Panc1 (cell line): ENCODE data around the gene MTAP. TPM values are rescaled to one million over a fixed set of nuclear protein-coding genes. Genes with fewer than 3 reads are reported as not detected.
A peak's percentile ranks its signal among the peaks of the same experiment; 100 is the strongest.

ENCODE experiments used
- ATAC-seq: fragments of 200-7000 bp; cut with Tn5 transposase; 2 replicates; pipeline ENCODE4 v1.9.1; 2020; ENCODE audit warnings: mild to moderate bottlenecking, moderate library complexity
- BruUV-seq: library from RNA; stranded (reverse); fragments of 400-500 nt; replicated peaks from 2 replicates; lab custom pipeline; 2021; lab: Mats Ljungman, UMichigan
- CTCF ChIA-PET: fragments of 300-600 bp; sonication (Branson Sonifier 250); formaldehyde crosslinking; loops from one replicate; lab custom pipeline; 2022; ENCODE audit warnings: antibody characterized with exemption; lab: Charles Lee
- POLR2A ChIA-PET: fragments of 300-600 bp; sonication (Branson Sonifier 250); formaldehyde crosslinking; loops from one replicate; lab custom pipeline; 2022; ENCODE audit warnings: antibody characterized with exemption; lab: Charles Lee
- DNase-seq: peaks from one replicate; pipeline ENCODE4 v3.0.0-alpha.2; 2010; ENCODE audit warnings: low read depth, low spot score
- H3K27ac ChIP-seq: 2 replicates; pipeline ENCODE4 v1.5.1; 2011; ENCODE audit warnings: mild to moderate bottlenecking, low read length, inconsistent platforms
- H3K27me3 ChIP-seq: fragments of 200-500 bp; sonication (Bioruptor generic); 2 replicates; pipeline ENCODE4 v1.6.0; 2014; ENCODE audit warnings: low read length, inconsistent platforms; ENCODE audit not compliant: control insufficient read depth, insufficient read depth
- H3K36me3 ChIP-seq: fragments of 200-500 bp; sonication (Bioruptor generic); 2 replicates; pipeline ENCODE4 v1.5.1; 2014; ENCODE audit warnings: inconsistent platforms, mild to moderate bottlenecking, low read length, moderate library complexity; ENCODE audit not compliant: control insufficient read depth, insufficient read depth
- H3K4me1 ChIP-seq: 2 replicates; pipeline ENCODE4 v1.5.1; 2011; ENCODE audit warnings: inconsistent platforms, mild to moderate bottlenecking, low read length, moderate library complexity; ENCODE audit not compliant: control insufficient read depth, insufficient read depth
- H3K4me3 ChIP-seq, 2 experiments: 2 replicates each; pipeline ENCODE4 v1.5.1; 2011 to 2012; ENCODE audit warnings: low read depth in 2 of 2, low read length in 2 of 2, mild to moderate bottlenecking in 2 of 2, inconsistent platforms in 1 of 2, moderate library complexity in 1 of 2
- H3K9me3 ChIP-seq: fragments of 200-500 bp; sonication (Bioruptor generic); 2 replicates; pipeline ENCODE4 v1.5.1; 2014; ENCODE audit warnings: low read depth, mild to moderate bottlenecking, inconsistent platforms, low read length, moderate library complexity; ENCODE audit not compliant: control insufficient read depth, insufficient read depth
- POLR2AphosphoS5 ChIP-seq: IDR thresholded peaks from 2 replicates; pipeline ENCODE4 v1.6.1; 2012; ENCODE audit warnings: mild to moderate bottlenecking, low read depth, low read length, moderate library complexity
- REST ChIP-seq, 2 experiments: IDR thresholded peaks; 2 replicates each; pipeline ENCODE4 v1.6.1; 2011 to 2012; ENCODE audit warnings: low read depth in 2 of 2, control low read depth in 1 of 2, low read length in 1 of 2, mild to moderate bottlenecking in 1 of 2, moderate library complexity in 1 of 2; ENCODE audit not compliant: insufficient read depth in 1 of 2
- SIN3A ChIP-seq: IDR thresholded peaks from 2 replicates; pipeline ENCODE4 v1.6.1; 2012; ENCODE audit warnings: low read depth, mild to moderate bottlenecking, low read length, moderate library complexity, borderline replicate concordance; ENCODE audit not compliant: insufficient read depth
- TCF7L2 ChIP-seq: IDR thresholded peaks from 2 replicates; pipeline ENCODE4 v1.6.1; 2011; ENCODE audit warnings: mild to moderate bottlenecking, low read depth, low read length, inconsistent platforms
- in situ Hi-C: cut with HindIII; loops from 2 replicates; pipeline ENCODE4 v1.10.0; 2016; ENCODE audit warnings: low sequenced_read_pairs, low pct_unique_long_range_greater_than_20kb
- intact Hi-C: fragments of 100-400 bp; cut with micrococcal nuclease; formaldehyde crosslinking; loops from one replicate; pipeline ENCODE4 v1.10.0; 2022; ENCODE audit not compliant: unreplicated experiment
- total RNA-seq: library from RNA; stranded (reverse); gene quantifications from one replicate; pipeline ENCODE4 v1.2.1, GENCODE V29; 2021; ENCODE audit not compliant: unreplicated experiment
- TF ChIP-seq, protein P1 (sequence below): fragments of 450-650 bp; IDR thresholded peaks from 2 replicates; pipeline ENCODE4 v1.5.1; 2017; ENCODE audit warnings: mild to moderate bottlenecking

Gene MTAP
- total RNA-seq, 1 experiment from 2014 or later = 9.6 TPM

DNA sequence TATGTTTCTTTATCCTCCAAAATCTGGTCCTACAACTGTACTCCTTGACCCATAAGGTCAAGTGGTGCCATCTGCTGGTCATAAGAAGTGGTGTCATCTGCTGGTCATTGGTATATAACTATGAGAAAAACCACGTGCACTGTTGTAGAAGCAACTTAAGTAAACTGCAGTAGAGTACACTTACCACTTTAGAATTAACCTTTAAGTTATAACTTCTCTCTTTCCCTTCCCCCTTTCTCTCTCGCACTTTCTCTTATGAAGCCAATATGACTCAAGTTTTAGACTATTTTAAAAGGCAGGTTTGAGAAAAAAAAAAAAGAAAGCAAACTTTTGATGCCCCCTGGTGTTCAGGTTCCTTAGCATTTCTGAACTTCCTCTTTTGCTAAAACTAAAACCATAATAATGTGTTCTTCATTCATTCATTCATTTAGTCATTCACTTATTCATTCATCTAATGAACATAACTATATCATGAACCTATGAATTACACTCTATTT, 12.8 kb upstream of the MTAP start:
- H3K4me1 ChIP-seq = peaks cover 11% of the 10 kb centered on the region
- H3K27ac ChIP-seq = peak overlapping the region; percentile 86
- no TSS peak for BruUV-seq
- ChIA-PET CTCF (interaction anchor here (0.7 kb wide), 1 partner anchor 81 kb away, joined by 3 read pairs; no protein-coding TSS in a partner anchor), POLR2A (no interaction called here)
- H3K27me3 ChIP-seq = no peaks in the 10 kb centered on the region
- H3K9me3 ChIP-seq = no peaks in the 10 kb centered on the region
- intact Hi-C loops = loop anchor here (1.0 to 10.0 kb wide), 5 partner anchors 77 to 475 kb away; no protein-coding TSS in a partner anchor
- DNase-seq = peak; percentile 75
- peak; percentile 99 for ATAC-seq
- in situ Hi-C loops = no loop called here
- no peaks in the 10 kb centered on the region for H3K36me3 ChIP-seq
- TF ChIP-seq POLR2AphosphoS5 (no peak), REST (IDR thresholded peaks at IDR 0.05; ENCODE audit: insufficient read depth in 1 of 2, low read depth in 2 of 2, low read length in 1 of 2) (no peak)
- TF ChIP-seq, protein P1, sequence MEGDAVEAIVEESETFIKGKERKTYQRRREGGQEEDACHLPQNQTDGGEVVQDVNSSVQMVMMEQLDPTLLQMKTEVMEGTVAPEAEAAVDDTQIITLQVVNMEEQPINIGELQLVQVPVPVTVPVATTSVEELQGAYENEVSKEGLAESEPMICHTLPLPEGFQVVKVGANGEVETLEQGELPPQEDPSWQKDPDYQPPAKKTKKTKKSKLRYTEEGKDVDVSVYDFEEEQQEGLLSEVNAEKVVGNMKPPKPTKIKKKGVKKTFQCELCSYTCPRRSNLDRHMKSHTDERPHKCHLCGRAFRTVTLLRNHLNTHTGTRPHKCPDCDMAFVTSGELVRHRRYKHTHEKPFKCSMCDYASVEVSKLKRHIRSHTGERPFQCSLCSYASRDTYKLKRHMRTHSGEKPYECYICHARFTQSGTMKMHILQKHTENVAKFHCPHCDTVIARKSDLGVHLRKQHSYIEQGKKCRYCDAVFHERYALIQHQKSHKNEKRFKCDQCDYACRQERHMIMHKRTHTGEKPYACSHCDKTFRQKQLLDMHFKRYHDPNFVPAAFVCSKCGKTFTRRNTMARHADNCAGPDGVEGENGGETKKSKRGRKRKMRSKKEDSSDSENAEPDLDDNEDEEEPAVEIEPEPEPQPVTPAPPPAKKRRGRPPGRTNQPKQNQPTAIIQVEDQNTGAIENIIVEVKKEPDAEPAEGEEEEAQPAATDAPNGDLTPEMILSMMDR = peak; percentile 72; the same call in 1 of the 2 replicates
- H3K4me3 ChIP-seq = peak overlapping the region; percentile 18 to 23; a peak in 3 of 4 replicates

DNA sequence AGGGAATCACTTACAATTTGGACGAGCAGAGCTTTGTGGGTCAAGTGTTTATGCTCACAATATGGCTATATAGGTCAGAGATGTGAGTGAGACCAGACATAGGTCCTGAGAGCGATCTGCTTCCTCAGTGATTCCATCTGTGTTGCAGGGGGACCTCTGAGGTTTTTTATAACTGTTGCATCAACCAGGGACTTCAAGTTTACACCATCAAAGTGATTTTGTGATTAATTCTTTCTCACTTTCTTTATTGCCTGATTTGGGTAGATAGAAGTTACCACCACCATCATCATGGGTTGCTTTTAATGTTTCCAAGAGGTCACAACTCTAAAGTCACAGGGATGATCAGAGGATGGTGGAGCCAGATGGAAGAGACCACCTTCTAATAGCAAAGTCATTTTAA, 7.0 kb upstream of the MTAP start:
- in situ Hi-C loops (no loop called here), intact Hi-C loops (no loop called here)
- H3K27ac ChIP-seq = no peak overlapping the region
- ChIA-PET POLR2A (no interaction called here), CTCF (no interaction called here)
- no peaks in the 10 kb centered on the region for H3K9me3 ChIP-seq
- no peak for DNase-seq
- no peak overlapping the region for H3K4me3 ChIP-seq
- H3K36me3 ChIP-seq = no peaks in the 10 kb centered on the region
- TF ChIP-seq POLR2AphosphoS5 (no peak), REST (IDR thresholded peaks at IDR 0.05; ENCODE audit: insufficient read depth in 1 of 2, low read depth in 2 of 2, low read length in 1 of 2) (no peak), TCF7L2 (no peak), SIN3A (no peak)
- TF ChIP-seq, protein P1 = no peak
- H3K4me1 ChIP-seq = no peaks in the 10 kb centered on the region
- ATAC-seq = no peak
- H3K27me3 ChIP-seq = no peaks in the 10 kb centered on the region
- no TSS peak for BruUV-seq
